ENCODE measurements around the gene MCHR1.
"Not testable (repeated sequence)": the region's sequence is repeated elsewhere in the genome, so short reads cannot be mapped to it uniquely, and the experiment has no call there.

Gene MCHR1

DNA sequence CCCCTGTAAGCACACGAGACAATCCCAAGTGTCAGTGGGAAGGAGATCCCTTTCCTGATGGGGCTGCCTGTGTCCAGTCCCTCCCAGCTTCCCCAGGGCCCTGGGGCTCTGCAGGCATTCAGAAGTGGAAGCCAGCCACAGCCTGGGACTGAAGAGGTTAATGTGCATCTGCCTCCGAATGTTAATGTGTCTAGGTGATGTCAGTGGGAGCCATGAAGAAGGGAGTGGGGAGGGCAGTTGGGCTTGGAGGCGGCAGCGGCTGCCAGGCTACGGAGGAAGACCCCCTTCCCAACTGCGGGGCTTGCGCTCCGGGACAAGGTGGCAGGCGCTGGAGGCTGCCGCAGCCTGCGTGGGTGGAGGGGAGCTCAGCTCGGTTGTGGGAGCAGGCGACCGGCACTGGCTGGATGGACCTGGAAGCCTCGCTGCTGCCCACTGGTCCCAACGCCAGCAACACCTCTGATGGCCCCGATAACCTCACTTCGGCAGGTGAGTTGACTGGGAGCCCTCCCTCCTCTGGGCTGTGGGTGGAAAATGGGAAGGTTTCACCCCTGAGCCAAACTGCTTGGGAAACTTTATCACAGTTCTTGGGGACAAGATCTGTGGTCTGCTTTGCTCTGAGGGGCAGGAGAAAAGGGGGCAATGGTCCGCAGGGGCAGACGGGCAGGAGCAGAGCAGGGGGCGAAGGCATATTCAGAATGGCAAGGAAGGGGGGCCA, at the start of gene MCHR1:
Gene MCHR1, plus strand, starts transcription at position 236 of the 715 bp plus-strand sequence. Its CDS starts 169 bp downstream, at position 405.
- DNase-seq (ENCODE audit: low read depth in 2 of 2), result no peak

GRCh38 chr22:40631925-40632324, 47.4 kb upstream of the MCHR1 start:
- no peak for DNase-seq (ENCODE audit: low read depth in 2 of 2)

GRCh38 chr22:40633036-40633435, 46.2 kb upstream of the MCHR1 start:
- no peak for DNase-seq (ENCODE audit: low read depth in 2 of 2)

GRCh38 chr22:40634119-40634903, 45.0 kb upstream of the MCHR1 start:
- no peak for DNase-seq (ENCODE audit: low read depth in 2 of 2)

DNA sequence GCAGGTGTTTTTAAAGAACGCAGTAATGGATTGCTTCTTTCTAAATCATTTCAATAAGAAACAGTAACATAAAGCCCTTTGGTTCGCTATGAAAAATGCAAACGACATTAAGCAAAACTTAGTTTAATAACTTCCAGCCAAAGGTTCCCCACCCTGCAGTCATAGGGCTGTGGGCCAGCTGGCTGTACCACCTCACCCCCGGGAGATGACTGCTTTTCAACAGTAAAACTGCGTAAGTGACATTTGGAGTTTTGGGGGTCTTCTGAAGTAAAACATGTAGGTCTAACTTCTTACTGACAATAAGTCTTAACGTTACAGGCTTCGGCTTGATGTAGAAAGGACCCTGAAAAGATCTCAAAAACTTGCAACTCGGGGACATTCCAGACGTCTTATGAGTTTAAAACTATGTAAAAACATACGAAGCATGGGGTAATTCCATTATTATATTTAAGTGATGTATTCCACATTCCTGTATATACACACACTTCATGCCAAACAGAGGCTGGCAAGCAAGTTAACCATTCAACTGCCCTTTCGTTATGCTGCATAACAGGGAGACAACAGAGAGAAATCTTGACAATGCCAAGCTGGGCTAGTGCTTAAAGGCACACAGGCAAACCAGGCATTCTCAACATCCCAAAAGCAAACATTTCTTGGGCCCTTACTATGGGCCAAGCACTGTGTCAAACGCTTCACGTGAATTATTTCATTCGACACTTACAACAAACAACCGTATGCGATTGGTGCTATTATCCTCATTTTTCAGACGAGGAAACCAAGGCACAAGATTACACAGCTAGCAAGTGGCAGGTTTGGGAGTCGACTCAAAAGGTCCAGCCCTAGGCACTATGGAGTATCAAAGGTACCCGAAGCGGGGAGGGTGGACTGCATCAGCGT, 44.0 kb upstream of the MCHR1 start:
- DNase-seq (ENCODE audit: low read depth in 2 of 2), result no peak

GRCh38 chr22:40635940-40636379, 43.3 kb upstream of the MCHR1 start:
- no peak for DNase-seq (ENCODE audit: low read depth in 2 of 2)

DNA sequence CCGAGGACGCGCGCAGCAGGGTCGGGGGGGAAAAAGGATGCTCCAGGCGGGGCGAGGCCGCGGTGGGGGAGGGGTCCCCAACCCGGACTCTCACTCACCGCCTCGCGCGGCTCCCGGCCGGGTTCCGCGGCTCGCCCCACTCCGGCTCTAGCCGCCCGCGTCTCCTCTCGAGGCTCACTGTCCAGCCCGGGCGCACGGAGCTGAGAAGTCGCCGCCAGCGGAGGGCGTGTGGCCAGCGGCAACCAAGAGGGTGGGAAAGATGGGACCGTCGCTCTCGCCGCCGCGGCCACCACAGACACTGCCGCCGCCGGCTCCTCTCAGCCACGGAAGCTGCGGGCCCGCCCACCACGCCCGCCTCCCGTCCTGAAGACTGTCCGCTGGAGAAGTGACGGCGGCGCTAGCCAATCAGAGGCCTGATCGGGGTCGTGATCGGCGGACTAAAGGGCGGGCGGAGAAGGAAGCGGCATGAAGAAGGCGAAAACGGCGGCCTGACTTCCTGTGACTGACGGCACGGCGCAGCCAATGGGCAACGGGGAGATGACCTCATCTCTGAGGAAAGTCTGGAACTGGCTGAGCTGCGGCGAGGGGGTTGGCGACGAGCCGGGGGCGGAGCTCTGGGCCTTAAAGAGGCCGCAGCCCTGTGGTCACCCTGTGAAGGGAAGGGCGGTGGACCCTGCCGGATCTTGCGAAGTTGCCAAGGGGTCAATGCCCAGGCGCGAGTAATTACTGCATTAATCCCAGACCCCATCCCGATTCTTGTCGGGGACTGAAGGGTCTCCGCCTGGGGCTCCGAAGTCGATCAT, 42.7 kb upstream of the MCHR1 start, which contains the start of gene MRTFA:
Gene MRTFA, minus strand, starts transcription at position 340 of the 803 bp plus-strand sequence.
- peak; percentile 98 to 100 for DNase-seq (ENCODE audit: low read depth in 2 of 2)

- peak; percentile 32 to 50 for DNase-seq (ENCODE audit: low read depth in 2 of 2)
Observed at GRCh38 chr22:40637183-40638150, 41.8 kb upstream of the MCHR1 start.

GRCh38 chr22:40638261-40638660, 41.0 kb upstream of the MCHR1 start:
- DNase-seq (ENCODE audit: low read depth in 2 of 2), result no peak

- no peak for DNase-seq (ENCODE audit: low read depth in 2 of 2)
Observed at GRCh38 chr22:40641269-40641668, 38.0 kb upstream of the MCHR1 start.

DNA sequence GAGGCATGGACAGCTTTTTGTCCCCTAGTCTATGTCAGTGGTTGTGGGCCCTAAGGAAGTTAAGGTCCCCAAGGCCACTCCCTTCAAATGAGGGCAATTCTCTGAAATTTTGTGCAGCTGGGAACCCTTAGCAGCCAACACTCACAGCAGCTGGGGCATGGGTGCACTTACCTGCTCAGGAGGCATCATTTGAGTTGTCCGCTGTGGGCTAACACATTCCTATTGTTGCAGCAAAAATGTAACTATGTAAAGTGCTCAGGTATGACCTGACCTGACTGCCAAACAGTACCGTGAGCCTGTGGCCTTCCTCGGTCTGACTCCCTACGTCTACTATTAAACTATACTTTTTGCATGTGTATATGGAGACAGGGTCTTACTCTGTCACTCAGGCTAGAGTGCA, 37.0 kb upstream of the MCHR1 start:
- no peak for DNase-seq (ENCODE audit: low read depth in 2 of 2)

GRCh38 chr22:40645579-40646197, 33.6 kb upstream of the MCHR1 start:
- no peak for DNase-seq (ENCODE audit: low read depth in 2 of 2)

DNA sequence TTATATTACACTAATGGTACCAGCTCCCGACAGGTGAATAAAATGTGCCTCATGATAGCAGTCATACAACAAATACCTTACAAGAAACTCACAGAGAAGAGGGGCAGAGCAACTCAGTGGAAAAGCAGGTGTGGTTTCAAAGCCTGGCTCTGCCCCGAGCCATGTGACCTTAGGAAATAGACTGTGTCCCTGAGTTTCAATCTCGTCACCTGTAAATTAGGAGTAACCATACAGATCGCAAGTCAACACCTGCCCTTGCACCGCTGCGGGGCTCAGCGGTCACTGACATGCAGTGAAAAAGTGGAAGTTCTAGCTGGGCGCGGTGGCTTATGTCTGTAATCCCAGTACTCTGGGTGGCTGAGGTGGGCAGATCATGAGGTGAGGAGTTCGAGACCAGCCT, 30.9 kb upstream of the MCHR1 start:
- no peak for DNase-seq (ENCODE audit: low read depth in 2 of 2)

DNA sequence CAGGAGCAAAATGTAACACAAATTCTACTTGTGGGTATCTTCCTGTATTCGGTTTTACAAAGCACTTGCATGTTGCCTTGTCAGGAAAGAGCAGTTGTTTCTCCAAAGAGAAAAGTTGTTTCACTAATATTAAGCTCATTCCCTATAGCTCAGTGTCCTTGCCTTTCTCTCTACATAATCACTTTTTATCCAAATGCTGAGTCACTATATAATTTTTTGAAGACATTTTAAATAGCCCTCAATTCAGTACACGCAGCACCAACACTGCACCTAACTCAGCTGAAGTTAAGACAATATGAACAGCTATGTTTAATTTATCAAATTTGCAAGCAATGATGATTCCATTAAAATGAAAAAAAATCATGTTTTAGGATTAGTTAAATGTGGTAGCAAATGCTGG, 28.2 kb upstream of the MCHR1 start:
- DNase-seq (ENCODE audit: low read depth in 2 of 2), result no peak

DNA sequence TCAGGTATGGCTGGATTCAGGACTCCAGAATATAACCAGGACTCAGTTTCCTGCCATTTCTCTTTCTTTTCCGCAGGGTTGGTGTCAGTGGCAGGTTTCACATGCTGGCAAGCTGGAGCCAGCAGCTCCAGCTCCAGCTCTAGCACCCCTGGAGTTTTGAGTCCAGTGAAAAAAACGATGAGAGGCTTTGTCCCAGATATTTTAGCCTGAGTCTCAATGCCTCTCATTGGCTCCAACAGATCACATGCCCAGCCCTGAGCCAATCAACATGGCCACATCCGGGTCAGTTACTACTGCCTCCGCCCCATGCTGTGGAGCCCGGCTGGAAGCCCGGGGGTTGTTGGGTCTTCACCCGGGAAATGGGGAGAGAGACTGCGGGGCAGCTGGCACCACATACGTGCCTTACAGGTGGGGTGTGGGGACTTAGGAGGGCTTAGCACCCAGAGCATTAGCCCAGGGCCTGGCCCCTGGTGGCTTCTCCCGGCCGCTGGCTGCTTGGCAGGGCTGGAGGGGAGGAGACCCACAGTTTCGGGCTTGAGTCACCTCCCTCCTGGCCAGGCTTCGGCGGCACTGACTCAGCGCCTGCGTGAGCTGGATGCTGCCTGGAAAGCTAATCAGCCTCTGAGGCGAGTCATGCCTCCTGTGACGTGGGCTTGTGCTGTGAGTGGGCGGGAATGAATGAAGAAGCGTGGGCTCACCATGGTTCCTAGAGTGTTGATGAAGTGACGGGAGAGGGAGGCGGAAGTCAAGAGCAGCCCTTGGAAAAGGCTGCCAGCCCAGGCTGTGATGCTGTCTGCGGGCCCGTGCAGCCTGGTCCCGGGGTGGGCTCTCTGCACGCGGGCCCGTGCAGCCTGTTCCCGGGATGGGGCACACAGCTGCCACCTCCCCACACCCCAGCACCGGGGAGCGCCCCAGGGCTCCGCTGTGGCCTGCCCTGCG, 27.5 kb upstream of the MCHR1 start:
- peak; percentile 78 to 87 for DNase-seq (ENCODE audit: low read depth in 2 of 2)

GRCh38 chr22:40653361-40653760, 25.9 kb upstream of the MCHR1 start:
- no peak for DNase-seq (ENCODE audit: low read depth in 2 of 2)

DNA sequence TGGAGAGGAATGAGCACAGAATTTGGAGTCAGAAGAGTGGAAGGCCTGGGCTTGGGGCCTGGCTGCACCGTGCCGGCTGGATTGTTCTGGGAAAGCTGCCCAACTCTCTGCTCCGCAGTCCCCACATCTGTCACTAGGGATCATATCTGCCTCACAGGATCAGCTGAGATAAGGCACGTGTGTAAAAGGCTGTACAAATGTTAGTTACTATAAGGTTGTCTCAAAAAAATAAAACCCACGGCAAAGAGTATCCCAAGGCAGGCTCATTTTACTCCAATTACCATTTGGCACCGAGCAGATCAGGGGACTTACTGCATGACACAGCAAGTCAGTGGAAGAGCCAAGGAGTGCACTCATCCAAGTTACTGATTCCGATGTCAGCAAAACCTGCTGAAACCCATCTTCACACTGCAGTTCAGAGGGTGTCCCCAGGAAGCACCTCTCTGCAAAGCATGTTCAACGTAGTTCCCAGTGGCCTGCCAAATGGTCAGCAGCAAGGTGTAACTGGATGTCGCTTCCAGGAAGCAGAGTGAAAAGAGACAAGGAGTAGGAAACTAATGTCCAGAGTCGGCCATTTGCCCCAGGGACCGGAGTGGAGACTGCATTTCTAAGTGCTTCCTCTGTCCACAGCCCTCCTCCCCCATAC, 24.6 kb upstream of the MCHR1 start:
- no peak for DNase-seq (ENCODE audit: low read depth in 2 of 2)

GRCh38 chr22:40655941-40656340, 23.3 kb upstream of the MCHR1 start:
- DNase-seq (ENCODE audit: low read depth in 2 of 2), result not testable (repeated sequence)

Data from stimulated activated CD8-positive, alpha-beta memory T cell treated with anti-CD3 and anti-CD28 coated beads, Interleukin-2, amount 100 ng/mL, for 48 hours (primary cell).